ENCODE data around the gene DCC. TPM values are rescaled to one million over a fixed set of nuclear protein-coding genes. Genes with fewer than 3 reads are reported as not detected.
"Not testable (repeated sequence)": the region's sequence is repeated elsewhere in the genome, so short reads cannot be mapped to it uniquely, and the experiment has no call there.

The DCC gene
- polyA plus RNA-seq, 1 donor: 0.58 TPM

DNA sequence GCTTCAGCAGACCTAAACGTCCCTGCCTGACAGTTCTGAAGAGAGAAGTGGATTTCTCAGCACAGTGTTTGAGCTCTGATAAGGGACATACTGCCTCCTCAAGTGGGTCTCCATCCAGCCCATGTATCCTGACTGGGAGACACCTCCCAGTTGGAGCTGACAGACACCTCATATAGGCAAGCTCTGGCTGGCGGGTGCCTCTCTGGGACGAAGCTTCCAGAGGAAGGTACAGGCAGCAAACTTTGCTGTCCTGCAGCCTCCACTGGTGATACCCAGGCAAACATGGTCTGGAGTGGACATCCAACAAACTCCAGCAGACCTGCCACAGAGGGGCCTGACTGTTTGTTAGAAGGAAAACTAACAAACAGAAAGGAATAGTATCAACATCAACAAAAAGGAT is 1156.0 kb downstream of the DCC start:
- H3K27me3 ChIP-seq (ENCODE audit: control insufficient read depth, insufficient read depth, low read length): no peaks in the 10 kb centered on the region
- H3K36me3 ChIP-seq (ENCODE audit: control insufficient read depth, insufficient read depth, low read length): no peaks in the 10 kb centered on the region
- no CpG with 5 or more reads among the region's 3 CpGs for WGBS (ENCODE audit: insufficient coverage, low lambda C conversion rate)
- no peak overlapping the region for H3K4me3 ChIP-seq (ENCODE audit: low read length)
- DNase-seq: no peak
- H3K4me1 ChIP-seq (ENCODE audit: control insufficient read depth, insufficient read depth, low read length): no peaks in the 10 kb centered on the region
- no peak overlapping the region for H3K27ac ChIP-seq (ENCODE audit: low read length)
- H3K9me3 ChIP-seq (ENCODE audit: control insufficient read depth, low read depth, low read length): no peaks in the 10 kb centered on the region

DNA sequence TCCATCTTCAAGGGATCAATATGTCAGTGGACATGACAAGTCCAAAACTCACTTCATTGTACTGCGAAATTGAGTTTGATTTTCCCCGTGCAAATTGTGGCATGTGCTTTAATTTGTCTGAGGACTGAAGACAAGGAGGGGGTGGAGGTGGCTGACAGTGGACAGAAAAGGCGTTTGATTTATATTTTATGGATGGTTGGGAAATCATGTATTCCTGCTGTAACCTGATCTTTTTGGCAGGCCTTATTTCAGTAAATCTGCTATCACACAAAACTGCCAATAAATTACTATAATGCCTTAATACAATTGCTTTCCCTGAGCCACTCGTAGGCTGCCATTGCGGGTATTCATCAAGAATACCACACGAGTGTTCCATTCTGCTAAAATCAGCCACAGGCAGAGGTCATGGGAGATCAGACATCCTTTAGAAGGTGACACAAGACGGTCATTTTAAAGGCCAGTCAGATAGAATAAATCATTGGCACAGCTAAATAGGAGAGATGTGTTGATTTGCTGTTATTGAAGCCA is 1164.0 kb downstream of the DCC start:
- H3K9me3 ChIP-seq (ENCODE audit: control insufficient read depth, low read depth, low read length): no peaks in the 10 kb centered on the region
- WGBS (ENCODE audit: insufficient coverage, low lambda C conversion rate): 89% methylated on average over 3 of the region's 7 CpGs
- no peaks in the 10 kb centered on the region for H3K27me3 ChIP-seq (ENCODE audit: control insufficient read depth, insufficient read depth, low read length)
- no peak overlapping the region for H3K27ac ChIP-seq (ENCODE audit: low read length)
- H3K4me1 ChIP-seq (ENCODE audit: control insufficient read depth, insufficient read depth, low read length): no peaks in the 10 kb centered on the region
- no peak overlapping the region for H3K4me3 ChIP-seq (ENCODE audit: low read length)
- no peak for DNase-seq
- H3K36me3 ChIP-seq (ENCODE audit: control insufficient read depth, insufficient read depth, low read length): no peaks in the 10 kb centered on the region

DNA sequence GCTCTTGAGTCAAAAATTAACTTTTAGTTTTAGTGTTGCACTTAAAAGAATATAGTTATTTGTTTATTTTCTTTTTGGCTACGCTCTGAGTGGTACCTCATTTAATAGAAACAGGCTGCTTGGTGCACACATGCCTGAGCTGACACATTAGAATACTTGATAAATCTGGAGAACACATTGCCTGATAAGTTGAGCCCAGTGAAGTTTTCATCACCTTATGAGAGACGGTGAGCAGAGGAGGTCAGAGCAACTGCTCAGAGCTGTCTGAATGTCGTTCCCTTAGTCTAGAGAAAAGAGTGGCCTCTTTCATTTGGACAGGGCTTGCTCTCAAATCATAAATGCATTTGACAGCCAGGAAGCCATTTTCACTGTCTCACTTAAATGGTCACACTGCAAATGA is 1168.5 kb downstream of the DCC start:
- DNase-seq: no peak
- Histone ChIP-seq H3K4me3 (ENCODE audit: low read length) (no peak overlapping the region), H3K27ac (ENCODE audit: low read length) (no peak overlapping the region), H3K36me3 (ENCODE audit: control insufficient read depth, insufficient read depth, low read length) (no peaks in the 10 kb centered on the region), H3K27me3 (ENCODE audit: control insufficient read depth, insufficient read depth, low read length) (no peaks in the 10 kb centered on the region), H3K4me1 (ENCODE audit: control insufficient read depth, insufficient read depth, low read length) (no peaks in the 10 kb centered on the region), H3K9me3 (ENCODE audit: control insufficient read depth, low read depth, low read length) (no peaks in the 10 kb centered on the region)
- WGBS (ENCODE audit: insufficient coverage, low lambda C conversion rate): 50% methylated on average over 1 of the region's 3 CpGs

DNA sequence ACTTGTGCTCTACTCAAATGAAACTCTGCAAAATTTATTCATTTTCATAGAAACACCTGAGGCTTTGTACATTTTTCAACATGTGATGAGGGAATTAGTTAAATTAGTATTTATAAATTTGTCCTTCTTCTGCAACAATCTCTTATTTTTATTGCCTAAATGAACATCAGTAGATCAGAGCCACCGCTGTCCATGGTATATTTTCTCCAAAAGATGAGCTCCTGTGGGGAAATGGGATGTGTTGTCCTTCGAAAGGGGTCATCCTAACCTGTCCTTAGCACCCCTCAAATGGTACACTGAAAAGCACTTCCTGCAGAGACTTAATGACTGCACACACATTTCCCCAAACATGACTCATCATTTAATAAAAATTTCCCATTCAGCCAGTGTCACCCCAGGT is 1169.9 kb downstream of the DCC start:
- Histone ChIP-seq H3K9me3 (ENCODE audit: control insufficient read depth, low read depth, low read length) (no peaks in the 10 kb centered on the region), H3K27me3 (ENCODE audit: control insufficient read depth, insufficient read depth, low read length) (no peaks in the 10 kb centered on the region), H3K27ac (ENCODE audit: low read length) (no peak overlapping the region), H3K36me3 (ENCODE audit: control insufficient read depth, insufficient read depth, low read length) (no peaks in the 10 kb centered on the region), H3K4me1 (ENCODE audit: control insufficient read depth, insufficient read depth, low read length) (no peaks in the 10 kb centered on the region), H3K4me3 (ENCODE audit: low read length) (no peak overlapping the region)
- WGBS (ENCODE audit: insufficient coverage, low lambda C conversion rate): no CpG with 5 or more reads among the region's 2 CpGs
- DNase-seq: no peak

DNA sequence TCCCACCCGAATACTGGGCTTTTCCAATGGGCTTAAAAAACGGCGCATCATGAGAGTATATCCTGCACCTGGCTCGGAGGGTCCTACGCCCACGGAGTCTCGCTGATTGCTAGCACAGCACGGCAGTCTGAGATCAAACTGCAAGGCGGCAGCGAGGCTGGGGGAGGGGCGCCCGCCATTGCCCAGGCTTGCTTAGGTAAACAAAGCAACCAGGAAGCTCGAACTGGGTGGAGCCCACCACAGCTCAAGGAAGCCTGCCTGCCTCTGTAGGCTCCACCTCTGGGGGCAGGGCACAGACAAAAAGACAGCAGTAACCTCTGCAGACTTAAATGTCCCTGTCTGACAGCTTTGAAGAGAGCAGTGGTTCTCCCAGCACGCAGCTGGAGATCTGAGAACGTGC is 1171.7 kb downstream of the DCC start:
- H3K36me3 ChIP-seq (ENCODE audit: control insufficient read depth, insufficient read depth, low read length); H3K27me3 ChIP-seq (ENCODE audit: control insufficient read depth, insufficient read depth, low read length); DNase-seq; H3K27ac ChIP-seq (ENCODE audit: low read length); H3K4me1 ChIP-seq (ENCODE audit: control insufficient read depth, insufficient read depth, low read length); H3K9me3 ChIP-seq (ENCODE audit: control insufficient read depth, low read depth, low read length); H3K4me3 ChIP-seq (ENCODE audit: low read length): not testable (repeated sequence)
- no CpG with 5 or more reads among the region's 15 CpGs for WGBS (ENCODE audit: insufficient coverage, low lambda C conversion rate)

DNA sequence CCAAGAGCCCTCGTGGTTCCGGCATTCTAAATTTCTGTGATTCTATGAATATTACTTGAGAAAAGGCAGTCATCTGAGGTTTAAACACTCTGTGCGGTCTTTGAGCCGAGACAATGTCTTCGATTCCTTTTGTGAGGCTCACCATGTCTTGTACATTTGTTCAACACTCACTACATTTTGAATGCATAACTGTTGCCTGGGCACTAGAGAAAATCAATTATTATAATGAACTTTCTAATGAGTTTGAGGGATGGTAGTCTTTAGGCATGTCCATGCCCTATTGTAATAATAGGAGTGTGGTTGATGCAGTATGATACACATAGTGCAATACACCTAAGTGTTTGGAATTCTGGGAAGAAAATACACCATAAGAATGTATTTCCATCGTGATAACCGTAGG is 1181.1 kb downstream of the DCC start:
- no peak for DNase-seq
- WGBS (ENCODE audit: insufficient coverage, low lambda C conversion rate): 91% methylated on average over 2 of the region's 7 CpGs
- Histone ChIP-seq H3K4me3 (ENCODE audit: low read length) (no peak overlapping the region), H3K4me1 (ENCODE audit: control insufficient read depth, insufficient read depth, low read length) (no peaks in the 10 kb centered on the region), H3K27ac (ENCODE audit: low read length) (no peak overlapping the region), H3K27me3 (ENCODE audit: control insufficient read depth, insufficient read depth, low read length) (no peaks in the 10 kb centered on the region), H3K9me3 (ENCODE audit: control insufficient read depth, low read depth, low read length) (no peaks in the 10 kb centered on the region), H3K36me3 (ENCODE audit: control insufficient read depth, insufficient read depth, low read length) (no peaks in the 10 kb centered on the region)

DNA sequence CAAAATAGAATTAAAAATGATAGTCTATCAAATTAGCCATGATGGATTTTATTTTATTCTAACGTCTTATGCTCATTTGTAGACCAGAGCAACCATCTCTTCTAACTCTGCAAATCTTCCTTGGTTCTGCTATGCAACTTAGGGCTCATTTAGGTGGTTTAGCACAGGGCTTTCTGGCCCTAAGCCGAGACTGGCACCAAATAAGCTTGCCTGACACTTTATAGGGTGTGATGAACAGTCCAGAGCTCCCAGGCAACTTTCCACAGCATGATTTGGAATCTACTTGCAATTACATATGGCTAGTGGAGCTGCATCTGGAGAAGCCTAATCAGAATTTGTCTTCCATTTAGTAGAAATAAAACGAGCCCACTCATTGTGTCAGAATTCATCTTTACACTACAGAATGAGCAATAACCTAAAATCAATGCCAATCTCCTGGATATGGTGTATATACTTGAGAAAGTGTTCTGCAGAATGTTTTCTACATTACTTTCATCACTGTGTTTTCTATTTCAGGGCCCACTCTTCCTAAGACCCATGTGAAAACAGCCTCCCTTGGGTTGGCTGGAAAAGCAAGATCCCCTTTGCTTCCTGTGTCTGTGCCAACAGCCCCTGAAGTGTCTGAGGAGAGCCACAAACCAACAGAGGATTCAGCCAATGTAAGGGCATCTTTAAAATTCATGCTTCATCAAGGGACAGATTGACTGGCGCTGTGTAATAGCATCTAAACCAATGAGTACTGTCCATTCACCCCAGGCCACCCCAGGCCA is 1186.3 kb downstream of the DCC start:
- DNase-seq: no peak

DNA sequence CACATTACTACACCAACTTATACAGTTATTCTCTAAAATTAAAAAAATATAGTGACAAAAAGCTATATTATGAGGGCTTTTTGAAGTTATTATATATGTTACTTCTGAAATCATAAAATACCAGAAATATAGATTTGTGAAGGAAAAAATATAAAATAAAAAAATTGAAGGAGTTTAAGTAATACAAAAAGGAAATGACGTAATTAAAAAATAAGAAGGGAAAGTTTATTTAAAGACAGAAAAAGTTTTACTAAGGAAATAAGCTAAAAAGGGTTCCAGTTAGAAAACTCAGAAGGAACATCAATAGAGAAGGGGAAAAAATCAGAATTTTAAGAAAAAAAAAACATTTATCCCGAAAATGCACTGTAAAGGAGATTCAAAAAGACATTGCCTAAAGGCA is 1187.4 kb downstream of the DCC start:
- 100% methylated on average over 2 of the region's 2 CpGs for WGBS (ENCODE audit: insufficient coverage, low lambda C conversion rate)

More for the DNA sequence above, 1186.3 kb downstream of the DCC start:
- Histone ChIP-seq H3K4me3 (ENCODE audit: low read length) (no peak overlapping the region), H3K4me1 (ENCODE audit: control insufficient read depth, insufficient read depth, low read length) (no peaks in the 10 kb centered on the region), H3K27ac (ENCODE audit: low read length) (no peak overlapping the region), H3K27me3 (ENCODE audit: control insufficient read depth, insufficient read depth, low read length) (no peaks in the 10 kb centered on the region), H3K9me3 (ENCODE audit: control insufficient read depth, low read depth, low read length) (no peaks in the 10 kb centered on the region), H3K36me3 (ENCODE audit: control insufficient read depth, insufficient read depth, low read length) (no peaks in the 10 kb centered on the region)
- WGBS (ENCODE audit: insufficient coverage, low lambda C conversion rate): no CpG with 5 or more reads among the region's 4 CpGs

DNA sequence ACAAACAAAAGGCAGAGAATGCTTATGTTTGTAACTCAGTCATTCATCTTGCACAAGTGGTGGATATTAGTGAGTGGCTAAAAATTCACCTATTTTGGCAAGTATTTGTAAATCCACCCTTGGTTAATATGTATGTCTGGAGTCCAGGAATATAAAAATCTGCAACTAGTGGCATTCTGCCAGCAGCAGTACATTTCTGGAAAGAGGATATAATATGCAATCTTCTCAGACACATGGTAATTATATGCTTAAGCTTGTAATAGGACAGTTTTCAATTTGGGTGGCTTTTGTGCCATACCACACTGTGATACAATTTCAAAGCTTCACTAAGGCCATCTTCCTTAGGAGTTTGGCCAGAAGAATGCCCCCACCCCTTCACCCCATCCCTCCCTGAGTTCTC is 1191.2 kb downstream of the DCC start:
- Histone ChIP-seq H3K4me1 (ENCODE audit: control insufficient read depth, insufficient read depth, low read length) (no peaks in the 10 kb centered on the region), H3K27ac (ENCODE audit: low read length) (no peak overlapping the region), H3K4me3 (ENCODE audit: low read length) (no peak overlapping the region), H3K27me3 (ENCODE audit: control insufficient read depth, insufficient read depth, low read length) (no peaks in the 10 kb centered on the region), H3K36me3 (ENCODE audit: control insufficient read depth, insufficient read depth, low read length) (no peaks in the 10 kb centered on the region), H3K9me3 (ENCODE audit: control insufficient read depth, low read depth, low read length) (no peaks in the 10 kb centered on the region)
- DNase-seq: no peak

More for the DNA sequence above, 1187.4 kb downstream of the DCC start:
- no peaks in the 10 kb centered on the region for H3K9me3 ChIP-seq (ENCODE audit: control insufficient read depth, low read depth, low read length)
- H3K4me1 ChIP-seq (ENCODE audit: control insufficient read depth, insufficient read depth, low read length): no peaks in the 10 kb centered on the region
- H3K4me3 ChIP-seq (ENCODE audit: low read length): no peak overlapping the region
- H3K27me3 ChIP-seq (ENCODE audit: control insufficient read depth, insufficient read depth, low read length): no peaks in the 10 kb centered on the region
- no peak for DNase-seq
- H3K27ac ChIP-seq (ENCODE audit: low read length): no peak overlapping the region
- H3K36me3 ChIP-seq (ENCODE audit: control insufficient read depth, insufficient read depth, low read length): no peaks in the 10 kb centered on the region

DNA sequence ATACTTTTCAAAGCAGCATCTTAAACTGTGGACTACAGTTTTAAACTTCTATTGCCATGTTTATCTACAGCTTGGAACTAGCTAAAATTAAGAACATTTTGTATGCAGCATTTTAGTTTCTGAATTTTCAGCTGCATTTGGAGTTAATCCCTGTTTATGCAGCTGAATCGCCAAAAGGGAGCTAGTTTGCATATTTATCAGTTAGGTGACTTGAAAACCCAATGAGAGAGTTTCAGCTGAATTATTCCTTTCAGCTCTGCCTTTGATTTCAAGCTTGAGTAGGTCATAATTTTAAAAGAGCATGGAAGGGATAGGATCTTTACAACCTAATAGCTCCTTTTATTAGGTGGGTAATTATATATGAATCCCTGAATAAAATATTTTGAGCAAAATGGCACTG is 1191.9 kb downstream of the DCC start:
- Histone ChIP-seq H3K27ac (ENCODE audit: low read length) (no peak overlapping the region), H3K9me3 (ENCODE audit: control insufficient read depth, low read depth, low read length) (no peaks in the 10 kb centered on the region), H3K4me3 (ENCODE audit: low read length) (no peak overlapping the region), H3K4me1 (ENCODE audit: control insufficient read depth, insufficient read depth, low read length) (no peaks in the 10 kb centered on the region), H3K36me3 (ENCODE audit: control insufficient read depth, insufficient read depth, low read length) (no peaks in the 10 kb centered on the region), H3K27me3 (ENCODE audit: control insufficient read depth, insufficient read depth, low read length) (no peaks in the 10 kb centered on the region)
- DNase-seq: no peak
- no CpG with 5 or more reads among the region's 1 CpG for WGBS (ENCODE audit: insufficient coverage, low lambda C conversion rate)

DNA sequence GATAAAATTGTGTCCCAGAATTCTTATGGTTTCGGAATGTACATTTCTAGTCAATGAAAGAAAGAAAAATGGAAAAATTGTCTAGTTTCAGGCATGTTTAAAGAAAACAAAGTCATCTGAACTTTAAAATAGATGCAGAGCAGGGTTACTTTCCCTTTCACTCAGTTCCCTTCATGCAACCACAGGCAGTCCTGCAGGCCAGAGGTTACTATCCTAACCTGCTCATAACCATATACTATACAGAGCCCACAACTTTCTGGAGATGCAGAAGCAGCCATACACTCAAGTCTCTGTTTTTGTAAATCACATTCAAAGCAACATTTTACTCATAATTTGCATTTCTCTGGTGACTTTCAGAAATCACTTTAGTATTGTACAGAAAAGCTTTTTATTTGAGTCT is 1194.2 kb downstream of the DCC start:
- H3K27me3 ChIP-seq (ENCODE audit: control insufficient read depth, insufficient read depth, low read length): no peaks in the 10 kb centered on the region
- H3K4me1 ChIP-seq (ENCODE audit: control insufficient read depth, insufficient read depth, low read length): no peaks in the 10 kb centered on the region
- no peak overlapping the region for H3K27ac ChIP-seq (ENCODE audit: low read length)
- no peak overlapping the region for H3K4me3 ChIP-seq (ENCODE audit: low read length)
- no peaks in the 10 kb centered on the region for H3K36me3 ChIP-seq (ENCODE audit: control insufficient read depth, insufficient read depth, low read length)
- no peaks in the 10 kb centered on the region for H3K9me3 ChIP-seq (ENCODE audit: control insufficient read depth, low read depth, low read length)
- WGBS (ENCODE audit: insufficient coverage, low lambda C conversion rate): 86% methylated on average over 1 of the region's 1 CpG
- no peak for DNase-seq
